ENCODE data around the gene RASGRF1.

RASGRF1 gene

DNA sequence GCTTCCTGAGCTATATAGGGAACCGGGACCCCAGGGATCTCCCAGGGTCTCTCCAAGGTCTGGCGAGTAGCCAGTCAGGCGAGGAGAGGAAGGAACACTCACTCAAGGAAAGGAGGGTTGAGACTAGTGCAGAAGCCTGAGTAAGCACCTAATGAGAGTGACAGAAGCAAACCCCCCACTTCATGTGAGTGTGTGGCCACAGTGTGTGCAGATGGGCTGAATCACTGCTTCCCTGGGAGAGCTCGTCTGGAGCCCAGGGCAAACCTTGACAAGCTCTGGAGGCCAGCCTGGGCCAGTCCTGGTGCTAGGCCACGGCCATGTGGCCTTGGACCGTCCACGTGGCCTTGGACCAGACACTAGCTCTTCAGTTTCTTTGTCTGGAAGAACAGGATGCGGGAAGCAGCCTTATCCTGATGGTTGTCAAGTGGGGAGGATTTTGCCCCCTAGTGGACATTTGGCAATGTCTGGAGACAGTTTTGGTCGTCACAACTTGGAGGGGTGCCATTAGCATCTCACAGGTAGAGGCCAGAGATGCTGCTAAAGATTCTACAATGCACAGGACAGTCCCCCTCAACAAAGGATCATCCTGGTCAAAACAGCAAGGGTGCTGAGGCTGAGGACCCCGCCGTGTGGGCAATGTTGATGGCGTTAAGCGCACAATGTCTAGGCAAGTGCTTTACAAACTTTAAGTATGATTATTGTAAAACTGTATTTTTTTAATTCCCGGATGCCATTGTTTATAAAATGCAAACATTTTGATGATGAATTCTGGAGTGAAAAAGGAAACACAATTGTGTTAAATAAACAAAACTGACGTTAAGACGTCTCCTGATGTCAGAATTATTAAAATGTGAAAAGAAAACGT is 110.9 kb downstream of the RASGRF1 start:
- peak; percentile 95 for ATAC-seq
- 0 out of 2 replicates have a peak, but pooled peaks have one; percentile 62 for TF ChIP-seq BACH2 (CRISPR knock-in tag; IDR thresholded peaks at IDR 0.05; ENCODE audit: borderline replicate concordance)
- TF ChIP-seq ZFP3 (CRISPR knock-in tag; IDR thresholded peaks at IDR 0.05), result peak; percentile 82; the same call in 1 of the 2 replicates
- TF ChIP-seq ZNF70 (CRISPR knock-in tag; IDR thresholded peaks at IDR 0.05), result 0 out of 2 replicates have a peak, but pooled peaks have one; percentile 35
- TF ChIP-seq ARNTL (CRISPR knock-in tag; IDR thresholded peaks at IDR 0.05; ENCODE audit: borderline replicate concordance, low read depth), result 0 out of 2 replicates have a peak, but pooled peaks have one; percentile 49
- peak; percentile 84; the same call in 1 of the 2 replicates for TF ChIP-seq SNAI2 (CRISPR knock-in tag; IDR thresholded peaks at IDR 0.05)
- TF ChIP-seq ZFP30 (CRISPR knock-in tag; IDR thresholded peaks at IDR 0.05), result peak; percentile 39; the same call in 1 of the 2 replicates
- TF ChIP-seq, protein P1, sequence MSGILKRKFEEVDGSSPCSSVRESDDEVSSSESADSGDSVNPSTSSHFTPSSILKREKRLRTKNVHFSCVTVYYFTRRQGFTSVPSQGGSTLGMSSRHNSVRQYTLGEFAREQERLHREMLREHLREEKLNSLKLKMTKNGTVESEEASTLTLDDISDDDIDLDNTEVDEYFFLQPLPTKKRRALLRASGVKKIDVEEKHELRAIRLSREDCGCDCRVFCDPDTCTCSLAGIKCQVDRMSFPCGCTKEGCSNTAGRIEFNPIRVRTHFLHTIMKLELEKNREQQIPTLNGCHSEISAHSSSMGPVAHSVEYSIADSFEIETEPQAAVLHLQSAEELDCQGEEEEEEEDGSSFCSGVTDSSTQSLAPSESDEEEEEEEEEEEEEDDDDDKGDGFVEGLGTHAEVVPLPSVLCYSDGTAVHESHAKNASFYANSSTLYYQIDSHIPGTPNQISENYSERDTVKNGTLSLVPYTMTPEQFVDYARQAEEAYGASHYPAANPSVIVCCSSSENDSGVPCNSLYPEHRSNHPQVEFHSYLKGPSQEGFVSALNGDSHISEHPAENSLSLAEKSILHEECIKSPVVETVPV (CRISPR knock-in tag; IDR thresholded peaks at IDR 0.05), result 0 out of 2 replicates have a peak, but pooled peaks have one; percentile 26
- TF ChIP-seq CSDC2 (CRISPR knock-in tag; IDR thresholded peaks at IDR 0.05), result peak; percentile 91; the same call in 1 of the 2 replicates
- no peak for TF ChIP-seq ESRRG (CRISPR knock-in tag; IDR thresholded peaks at IDR 0.05)
- TF ChIP-seq, protein P2, sequence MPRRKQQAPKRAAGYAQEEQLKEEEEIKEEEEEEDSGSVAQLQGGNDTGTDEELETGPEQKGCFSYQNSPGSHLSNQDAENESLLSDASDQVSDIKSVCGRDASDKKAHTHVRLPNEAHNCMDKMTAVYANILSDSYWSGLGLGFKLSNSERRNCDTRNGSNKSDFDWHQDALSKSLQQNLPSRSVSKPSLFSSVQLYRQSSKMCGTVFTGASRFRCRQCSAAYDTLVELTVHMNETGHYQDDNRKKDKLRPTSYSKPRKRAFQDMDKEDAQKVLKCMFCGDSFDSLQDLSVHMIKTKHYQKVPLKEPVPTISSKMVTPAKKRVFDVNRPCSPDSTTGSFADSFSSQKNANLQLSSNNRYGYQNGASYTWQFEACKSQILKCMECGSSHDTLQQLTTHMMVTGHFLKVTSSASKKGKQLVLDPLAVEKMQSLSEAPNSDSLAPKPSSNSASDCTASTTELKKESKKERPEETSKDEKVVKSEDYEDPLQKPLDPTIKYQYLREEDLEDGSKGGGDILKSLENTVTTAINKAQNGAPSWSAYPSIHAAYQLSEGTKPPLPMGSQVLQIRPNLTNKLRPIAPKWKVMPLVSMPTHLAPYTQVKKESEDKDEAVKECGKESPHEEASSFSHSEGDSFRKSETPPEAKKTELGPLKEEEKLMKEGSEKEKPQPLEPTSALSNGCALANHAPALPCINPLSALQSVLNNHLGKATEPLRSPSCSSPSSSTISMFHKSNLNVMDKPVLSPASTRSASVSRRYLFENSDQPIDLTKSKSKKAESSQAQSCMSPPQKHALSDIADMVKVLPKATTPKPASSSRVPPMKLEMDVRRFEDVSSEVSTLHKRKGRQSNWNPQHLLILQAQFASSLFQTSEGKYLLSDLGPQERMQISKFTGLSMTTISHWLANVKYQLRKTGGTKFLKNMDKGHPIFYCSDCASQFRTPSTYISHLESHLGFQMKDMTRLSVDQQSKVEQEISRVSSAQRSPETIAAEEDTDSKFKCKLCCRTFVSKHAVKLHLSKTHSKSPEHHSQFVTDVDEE (CRISPR knock-in tag; IDR thresholded peaks at IDR 0.05), result peak; percentile 77
- no peak for TF ChIP-seq TCF4 (CRISPR knock-in tag; IDR thresholded peaks at IDR 0.05; ENCODE audit: borderline replicate concordance)
- TF ChIP-seq OSR1 (CRISPR knock-in tag; IDR thresholded peaks at IDR 0.05), result no peak
- TF ChIP-seq ZNF8 (CRISPR knock-in tag; IDR thresholded peaks at IDR 0.05), result peak; percentile 43; the same call in 1 of the 2 replicates
- TF ChIP-seq PPARA (CRISPR knock-in tag; IDR thresholded peaks at IDR 0.05; ENCODE audit: borderline replicate concordance), result peak; percentile 85; the same call in 1 of the 2 replicates
- TF ChIP-seq ZNF565 (CRISPR knock-in tag; conservative IDR thresholded peaks at IDR 0.05; ENCODE audit: low read depth), result peak; percentile 81; the same call in 1 of the 2 replicates

DNA sequence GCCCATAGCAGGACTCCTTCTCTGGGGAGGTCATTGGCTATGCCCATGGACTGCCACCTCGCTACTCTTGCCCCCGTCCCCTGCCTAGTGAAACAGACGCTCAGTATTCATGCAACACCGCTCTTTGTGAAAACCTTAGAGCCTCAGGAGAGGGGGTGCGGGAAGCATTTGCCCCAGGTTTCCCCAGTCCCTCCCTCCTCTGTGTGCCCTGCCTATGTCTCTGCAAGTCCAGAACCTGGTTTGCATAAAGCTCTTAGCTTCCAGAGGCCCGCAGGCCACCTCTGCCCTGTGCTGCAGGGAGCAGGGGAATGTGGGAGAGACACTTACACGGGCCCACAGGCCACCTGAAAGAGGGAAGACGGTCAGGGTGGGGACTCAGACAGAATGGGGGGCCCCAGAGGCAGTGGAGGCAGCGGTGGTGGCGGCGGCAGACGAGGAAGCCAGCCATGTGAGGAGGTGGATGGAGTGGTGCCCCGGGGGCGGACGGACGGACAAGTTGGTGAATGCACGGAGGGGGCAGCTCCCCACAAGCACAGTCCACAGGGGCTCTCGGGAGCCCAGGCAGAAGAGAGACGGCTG is 111.9 kb downstream of the RASGRF1 start:
- no peak for ATAC-seq
- TF ChIP-seq ZFP30 (CRISPR knock-in tag; IDR thresholded peaks at IDR 0.05) (no peak), PPARA (CRISPR knock-in tag; IDR thresholded peaks at IDR 0.05; ENCODE audit: borderline replicate concordance) (no peak)

DNA sequence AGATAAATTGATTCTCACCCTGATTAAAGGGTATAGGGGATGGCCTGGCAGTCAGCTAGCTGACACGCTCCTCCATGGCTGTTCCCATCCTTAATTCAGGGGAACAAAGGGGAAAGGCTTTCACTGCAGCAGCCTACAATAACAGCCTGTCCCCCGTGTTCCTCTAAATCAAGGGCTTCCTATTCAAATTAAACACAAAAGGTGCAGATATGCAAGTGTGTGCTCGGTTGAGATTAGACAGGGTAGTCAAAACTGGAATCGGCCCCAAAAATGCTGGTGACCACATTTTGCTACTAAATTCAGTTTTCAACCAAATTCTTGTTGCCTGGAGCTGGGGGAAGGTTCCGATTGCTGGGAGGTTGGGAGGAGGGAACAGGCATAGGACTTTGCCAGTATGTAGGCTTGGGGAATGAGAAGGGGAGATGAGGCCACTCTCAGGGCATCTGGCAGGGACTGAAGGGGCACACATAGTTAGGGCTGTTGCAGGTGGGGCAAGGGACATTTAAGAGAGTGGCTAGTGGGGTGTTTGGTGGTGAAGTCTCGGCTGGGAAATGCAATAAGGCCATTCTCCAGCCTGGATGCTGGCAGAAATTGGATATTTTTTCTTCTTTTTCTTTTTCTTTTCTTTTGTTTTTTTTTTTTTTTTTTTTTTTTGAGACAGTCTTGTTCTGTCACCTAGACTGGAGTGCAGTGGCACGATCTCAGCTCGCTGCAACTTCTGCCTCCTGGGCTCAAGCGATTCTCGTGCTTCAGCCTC is 112.8 kb downstream of the RASGRF1 start:
- no peak for ATAC-seq
- TF ChIP-seq ZNF70 (CRISPR knock-in tag; IDR thresholded peaks at IDR 0.05) (no peak), BACH2 (CRISPR knock-in tag; IDR thresholded peaks at IDR 0.05; ENCODE audit: borderline replicate concordance) (no peak), GLIS3 (CRISPR knock-in tag; IDR thresholded peaks at IDR 0.05) (no peak), ZFP3 (CRISPR knock-in tag; IDR thresholded peaks at IDR 0.05) (no peak), OSR1 (CRISPR knock-in tag; IDR thresholded peaks at IDR 0.05) (no peak), ZFP30 (CRISPR knock-in tag; IDR thresholded peaks at IDR 0.05) (no peak), TCF4 (CRISPR knock-in tag; IDR thresholded peaks at IDR 0.05; ENCODE audit: borderline replicate concordance) (no peak), ZNF565 (CRISPR knock-in tag; conservative IDR thresholded peaks at IDR 0.05; ENCODE audit: low read depth) (no peak), ESRRG (CRISPR knock-in tag; IDR thresholded peaks at IDR 0.05) (no peak), ISL1 (CRISPR knock-in tag; IDR thresholded peaks at IDR 0.05) (no peak), SNAI2 (CRISPR knock-in tag; IDR thresholded peaks at IDR 0.05) (no peak)
- TF ChIP-seq, protein P3, sequence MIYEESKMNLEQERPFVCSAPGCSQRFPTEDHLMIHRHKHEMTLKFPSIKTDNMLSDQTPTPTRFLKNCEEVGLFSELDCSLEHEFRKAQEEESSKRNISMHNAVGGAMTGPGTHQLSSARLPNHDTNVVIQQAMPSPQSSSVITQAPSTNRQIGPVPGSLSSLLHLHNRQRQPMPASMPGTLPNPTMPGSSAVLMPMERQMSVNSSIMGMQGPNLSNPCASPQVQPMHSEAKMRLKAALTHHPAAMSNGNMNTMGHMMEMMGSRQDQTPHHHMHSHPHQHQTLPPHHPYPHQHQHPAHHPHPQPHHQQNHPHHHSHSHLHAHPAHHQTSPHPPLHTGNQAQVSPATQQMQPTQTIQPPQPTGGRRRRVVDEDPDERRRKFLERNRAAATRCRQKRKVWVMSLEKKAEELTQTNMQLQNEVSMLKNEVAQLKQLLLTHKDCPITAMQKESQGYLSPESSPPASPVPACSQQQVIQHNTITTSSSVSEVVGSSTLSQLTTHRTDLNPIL (CRISPR knock-in tag; IDR thresholded peaks at IDR 0.05; ENCODE audit: low read depth), result no peak
- TF ChIP-seq, protein P4, sequence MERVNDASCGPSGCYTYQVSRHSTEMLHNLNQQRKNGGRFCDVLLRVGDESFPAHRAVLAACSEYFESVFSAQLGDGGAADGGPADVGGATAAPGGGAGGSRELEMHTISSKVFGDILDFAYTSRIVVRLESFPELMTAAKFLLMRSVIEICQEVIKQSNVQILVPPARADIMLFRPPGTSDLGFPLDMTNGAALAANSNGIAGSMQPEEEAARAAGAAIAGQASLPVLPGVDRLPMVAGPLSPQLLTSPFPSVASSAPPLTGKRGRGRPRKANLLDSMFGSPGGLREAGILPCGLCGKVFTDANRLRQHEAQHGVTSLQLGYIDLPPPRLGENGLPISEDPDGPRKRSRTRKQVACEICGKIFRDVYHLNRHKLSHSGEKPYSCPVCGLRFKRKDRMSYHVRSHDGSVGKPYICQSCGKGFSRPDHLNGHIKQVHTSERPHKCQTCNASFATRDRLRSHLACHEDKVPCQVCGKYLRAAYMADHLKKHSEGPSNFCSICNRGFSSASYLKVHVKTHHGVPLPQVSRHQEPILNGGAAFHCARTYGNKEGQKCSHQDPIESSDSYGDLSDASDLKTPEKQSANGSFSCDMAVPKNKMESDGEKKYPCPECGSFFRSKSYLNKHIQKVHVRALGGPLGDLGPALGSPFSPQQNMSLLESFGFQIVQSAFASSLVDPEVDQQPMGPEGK (CRISPR knock-in tag; IDR thresholded peaks at IDR 0.05; ENCODE audit: borderline replicate concordance), result no peak

Data from SK-N-SH treated with all-trans-retinoic acid at 6 μM for 48 hours (cell line).